Upper lobe of right lung (tissue), 1 donor: ENCODE results near the gene METTL24. TPM values are rescaled to one million over a fixed set of nuclear protein-coding genes. Genes with fewer than 3 reads are reported as not detected.
"Not testable (repeated sequence)": the region's sequence is repeated elsewhere in the genome, so short reads cannot be mapped to it uniquely, and the experiment has no call there.

Experiments
- ATAC-seq: fragments of 200-7000 bp; cut with Tn5 transposase; one replicate; pipeline ENCODE4 v1.9.1; 2020; ENCODE audit warnings: mild to moderate bottlenecking, moderate library complexity
- DNase-seq: peaks from one replicate; pipeline ENCODE4 v3.0.0-alpha.2; 2020
- H3K27ac ChIP-seq: fragments of 200-600 bp; one replicate; pipeline ENCODE4 v1.8.0; 2022
- H3K27me3 ChIP-seq: fragments of 200-600 bp; one replicate; pipeline ENCODE4 v1.8.0; 2022; ENCODE audit warnings: mild to moderate bottlenecking
- H3K36me3 ChIP-seq: fragments of 200-600 bp; one replicate; pipeline ENCODE4 v1.8.0; 2022
- H3K4me1 ChIP-seq: fragments of 200-600 bp; one replicate; pipeline ENCODE4 v1.8.0; 2022
- H3K4me3 ChIP-seq: fragments of 200-600 bp; one replicate; pipeline ENCODE4 v1.8.0; 2022; ENCODE audit warnings: mild to moderate bottlenecking
- H3K9me3 ChIP-seq: fragments of 200-600 bp; one replicate; pipeline ENCODE4 v1.8.0; 2022
- CTCF ChIP-seq: fragments of 200-600 bp; IDR thresholded peaks from one replicate; pipeline ENCODE4 v1.8.0; 2022; ENCODE audit warnings: antibody characterized with exemption
- intact Hi-C: fragments of 100-400 bp; cut with DNase I; formaldehyde crosslinking; loops from one replicate; pipeline ENCODE4 v1.11.0; 2022
- total RNA-seq: library from RNA; stranded (reverse); fragmentation: NEBNext Ultra II Directional; extraction: Animal tissue kit (Norgen Biotek cat#: 25700); gene quantifications from one replicate; pipeline ENCODE4 v1.2.1, GENCODE V29; 2021
- donor health status: DM: no; HTN: yes; CAD: no; lungs with severe emphysema.

Gene METTL24
- total RNA-seq, 1 donor from 2014 or later: 3.7 TPM

- no peaks in the 10 kb centered on the region for H3K9me3 ChIP-seq
- H3K4me3 ChIP-seq: no peak overlapping the region
- ATAC-seq (no peak), DNase-seq (no peak)
- H3K27me3 ChIP-seq: no peaks in the 10 kb centered on the region
- no peaks in the 10 kb centered on the region for H3K36me3 ChIP-seq
- intact Hi-C loops: no loop called here
- no peak overlapping the region for H3K27ac ChIP-seq
- no peak for TF ChIP-seq CTCF
- no peaks in the 10 kb centered on the region for H3K4me1 ChIP-seq
Measured at GRCh38 chr6:110317189-110317588, 41.0 kb downstream of the METTL24 start.

- intact Hi-C loops: no loop called here
- ATAC-seq (no peak), DNase-seq (no peak)
- no peaks in the 10 kb centered on the region for H3K9me3 ChIP-seq
- no peak overlapping the region for H3K27ac ChIP-seq
- H3K27me3 ChIP-seq: no peaks in the 10 kb centered on the region
- no peaks in the 10 kb centered on the region for H3K36me3 ChIP-seq
- no peak for TF ChIP-seq CTCF
- no peaks in the 10 kb centered on the region for H3K4me1 ChIP-seq
- H3K4me3 ChIP-seq: no peak overlapping the region
Measured at GRCh38 chr6:110315869-110316398, 42.2 kb downstream of the METTL24 start.

GRCh38 chr6:110315207-110315868 is 42.8 kb downstream of the METTL24 start:
- TF ChIP-seq CTCF: no peak
- H3K27ac ChIP-seq: no peak overlapping the region
- no peaks in the 10 kb centered on the region for H3K27me3 ChIP-seq
- no peaks in the 10 kb centered on the region for H3K4me1 ChIP-seq
- no peak for ATAC-seq
- H3K9me3 ChIP-seq: no peaks in the 10 kb centered on the region
- H3K4me3 ChIP-seq: no peak overlapping the region
- no peak for DNase-seq
- intact Hi-C loops: no loop called here
- H3K36me3 ChIP-seq: no peaks in the 10 kb centered on the region

- Histone ChIP-seq H3K9me3 (no peaks in the 10 kb centered on the region), H3K27me3 (no peaks in the 10 kb centered on the region), H3K27ac (no peak overlapping the region), H3K4me3 (no peak overlapping the region), H3K36me3 (no peaks in the 10 kb centered on the region), H3K4me1 (no peaks in the 10 kb centered on the region)
- no peak for DNase-seq
- intact Hi-C loops: no loop called here
- TF ChIP-seq CTCF: no peak
- ATAC-seq: no peak
Measured at GRCh38 chr6:110310861-110311446, 47.2 kb downstream of the METTL24 start.

GRCh38 chr6:110309432-110309831 is 48.7 kb downstream of the METTL24 start:
- ATAC-seq, intact Hi-C loops, H3K9me3 ChIP-seq, H3K4me3 ChIP-seq, H3K4me1 ChIP-seq, H3K27me3 ChIP-seq, DNase-seq, H3K36me3 ChIP-seq, H3K27ac ChIP-seq: not testable (repeated sequence)

GRCh38 chr6:110307368-110307767 is 50.8 kb downstream of the METTL24 start:
- Histone ChIP-seq H3K4me3 (no peak overlapping the region), H3K27me3 (no peaks in the 10 kb centered on the region), H3K27ac (no peak overlapping the region), H3K36me3 (no peaks in the 10 kb centered on the region), H3K4me1 (no peaks in the 10 kb centered on the region), H3K9me3 (no peaks in the 10 kb centered on the region)
- no peak for TF ChIP-seq CTCF
- intact Hi-C loops: no loop called here
- ATAC-seq (no peak), DNase-seq (no peak)

GRCh38 chr6:110305832-110306231 is 52.3 kb downstream of the METTL24 start:
- H3K4me1 ChIP-seq, H3K27ac ChIP-seq, H3K4me3 ChIP-seq, H3K9me3 ChIP-seq, H3K27me3 ChIP-seq, intact Hi-C loops, ATAC-seq, DNase-seq, H3K36me3 ChIP-seq: not testable (repeated sequence)

- H3K27ac ChIP-seq, H3K27me3 ChIP-seq, DNase-seq, H3K4me1 ChIP-seq, H3K9me3 ChIP-seq, H3K4me3 ChIP-seq, ATAC-seq, intact Hi-C loops, H3K36me3 ChIP-seq: not testable (repeated sequence)
Measured at GRCh38 chr6:110303692-110304091, 54.5 kb downstream of the METTL24 start.
